Vagina (tissue), 2 donors: ENCODE measurements around the gene RMDN2. TPM values are rescaled to one million over a fixed set of nuclear protein-coding genes. Genes with fewer than 3 reads are reported as not detected.
"Not testable (repeated sequence)": the region's sequence is repeated elsewhere in the genome, so short reads cannot be mapped to it uniquely, and the experiment has no call there.

Experiments
- DNase-seq, 2 donors: peaks; one replicate each; pipeline ENCODE4 v3.0.0-alpha.2; 2017; ENCODE audit errors: extremely low spot score in 2 of 2
- H3K27ac ChIP-seq: fragments of 200-600 bp; sonication (generic); one replicate; pipeline ENCODE4 v1.5.1; 2019
- H3K27me3 ChIP-seq: fragments of 200-600 bp; sonication (generic); one replicate; pipeline ENCODE4 v1.5.1; 2019
- H3K36me3 ChIP-seq, 2 donors: fragments of 200-600 bp; sonication (generic); one replicate each; pipeline ENCODE4 v1.5.1; 2017 to 2019
- H3K4me1 ChIP-seq: fragments of 200-600 bp; sonication (generic); one replicate; pipeline ENCODE4 v1.5.1; 2019
- H3K4me3 ChIP-seq, 2 donors: fragments of 200-600 bp; sonication (generic); 1 replicate in 1 of 2; 2 replicates in 1 of 2; pipeline ENCODE4 v1.5.1; 2016 to 2019
- H3K9me3 ChIP-seq: fragments of 200-600 bp; sonication (generic); one replicate; pipeline ENCODE4 v1.5.1; 2019
- CTCF ChIP-seq, 3 experiments: fragments of 450-650 bp in 2 of 3; fragments of 200-600 bp in 1 of 3; sonication (generic) in 1 of 3; IDR thresholded peaks; one replicate each; pipeline ENCODE4 v1.5.1; 2017 to 2019; ENCODE audit warnings: antibody characterized with exemption in 3 of 3, mild to moderate bottlenecking in 2 of 3, moderate library complexity in 2 of 3
- POLR2A ChIP-seq, 2 donors: fragments of 450-650 bp; IDR thresholded peaks; one replicate each; pipeline ENCODE4 v1.6.1; 2017; ENCODE audit warnings: antibody characterized with exemption in 2 of 2, mild to moderate bottlenecking in 2 of 2, moderate library complexity in 2 of 2
- POLR2AphosphoS5 ChIP-seq, 2 donors: sonication (generic); formaldehyde crosslinking; IDR thresholded peaks; one replicate each; pipeline ENCODE4 v1.9.0; 2017; ENCODE audit warnings: antibody characterized with exemption in 2 of 2, mild to moderate bottlenecking in 2 of 2, low read depth in 1 of 2; ENCODE audit not compliant: insufficient read depth in 1 of 2
- intact Hi-C: fragments of 100-400 bp; cut with DNase I; formaldehyde crosslinking; loops from one replicate; pipeline ENCODE4 v1.15.1; 2023
- total RNA-seq: library from RNA; depleted of rRNA; stranded (reverse); fragments of >200 nt; gene quantifications from one replicate; pipeline ENCODE4 v1.2.3, GENCODE V29; 2016

Gene RMDN2
- total RNA-seq, 1 donor from 2014 or later: 5.9 TPM

GRCh38 chr2:37934591-37935513 is 9.8 kb downstream of the RMDN2 start:
- H3K4me3 ChIP-seq: no peak overlapping the region
- H3K27me3 ChIP-seq: no peaks in the 10 kb centered on the region
- H3K4me1 ChIP-seq: peaks cover 13% of the 10 kb centered on the region
- H3K27ac ChIP-seq: no peak overlapping the region
- TF ChIP-seq POLR2A (IDR thresholded peaks at IDR 0.05): no peak
- TF ChIP-seq CTCF (IDR thresholded peaks at IDR 0.05): no peak
- TF ChIP-seq POLR2AphosphoS5 (IDR thresholded peaks at IDR 0.05; ENCODE audit: insufficient read depth in 1 of 2, low read depth in 1 of 2): no peak
- intact Hi-C loops: no loop called here
- no peak for DNase-seq
- H3K36me3 ChIP-seq: no peaks in the 10 kb centered on the region
- H3K9me3 ChIP-seq: no peaks in the 10 kb centered on the region

- H3K4me3 ChIP-seq, H3K36me3 ChIP-seq, DNase-seq, intact Hi-C loops, H3K27me3 ChIP-seq, H3K27ac ChIP-seq, H3K9me3 ChIP-seq: not testable (repeated sequence)
- H3K4me1 ChIP-seq: peaks cover 13% of the 10 kb centered on the region
Measured at GRCh38 chr2:37937568-37937967, 12.5 kb downstream of the RMDN2 start.

GRCh38 chr2:37941267-37941666 is 16.2 kb downstream of the RMDN2 start:
- DNase-seq, H3K4me3 ChIP-seq, H3K4me1 ChIP-seq, intact Hi-C loops, H3K9me3 ChIP-seq, H3K36me3 ChIP-seq, H3K27me3 ChIP-seq, H3K27ac ChIP-seq: not testable (repeated sequence)

- TF ChIP-seq CTCF (IDR thresholded peaks at IDR 0.05) (no peak), POLR2AphosphoS5 (IDR thresholded peaks at IDR 0.05; ENCODE audit: insufficient read depth in 1 of 2, low read depth in 1 of 2) (no peak), POLR2A (IDR thresholded peaks at IDR 0.05) (no peak)
- no peaks in the 10 kb centered on the region for H3K27me3 ChIP-seq
- intact Hi-C loops: no loop called here
Measured at GRCh38 chr2:37944268-37944667, 19.2 kb downstream of the RMDN2 start.

GRCh38 chr2:37947306-37947705 is 22.2 kb downstream of the RMDN2 start:
- Histone ChIP-seq H3K27me3 (no peaks in the 10 kb centered on the region), H3K4me1 (no peaks in the 10 kb centered on the region), H3K27ac (no peak overlapping the region), H3K9me3 (no peaks in the 10 kb centered on the region), H3K4me3 (no peak overlapping the region), H3K36me3 (no peaks in the 10 kb centered on the region)
- DNase-seq: no peak
- TF ChIP-seq POLR2AphosphoS5 (IDR thresholded peaks at IDR 0.05; ENCODE audit: insufficient read depth in 1 of 2, low read depth in 1 of 2): no peak
- TF ChIP-seq POLR2A (IDR thresholded peaks at IDR 0.05): no peak
- TF ChIP-seq CTCF (IDR thresholded peaks at IDR 0.05): no peak
- intact Hi-C loops: no loop called here

More at GRCh38 chr2:37944268-37944667, 19.2 kb downstream of the RMDN2 start:
- Histone ChIP-seq H3K4me3 (no peak overlapping the region), H3K9me3 (no peaks in the 10 kb centered on the region), H3K36me3 (no peaks in the 10 kb centered on the region), H3K4me1 (no peaks in the 10 kb centered on the region), H3K27ac (no peak overlapping the region)
- DNase-seq: no peak

- H3K4me1 ChIP-seq, DNase-seq, intact Hi-C loops, H3K27ac ChIP-seq, H3K9me3 ChIP-seq, H3K27me3 ChIP-seq, H3K4me3 ChIP-seq, H3K36me3 ChIP-seq: not testable (repeated sequence)
Measured at GRCh38 chr2:37962018-37962739, 37.1 kb downstream of the RMDN2 start.

- H3K4me3 ChIP-seq, H3K27me3 ChIP-seq, DNase-seq, H3K27ac ChIP-seq, H3K4me1 ChIP-seq, H3K9me3 ChIP-seq, H3K36me3 ChIP-seq, intact Hi-C loops: not testable (repeated sequence)
Measured at GRCh38 chr2:37962740-37963121, 37.6 kb downstream of the RMDN2 start.

- H3K9me3 ChIP-seq, H3K27ac ChIP-seq, H3K36me3 ChIP-seq, DNase-seq, H3K4me3 ChIP-seq, H3K27me3 ChIP-seq, intact Hi-C loops, H3K4me1 ChIP-seq: not testable (repeated sequence)
Measured at GRCh38 chr2:37963901-37964300, 38.8 kb downstream of the RMDN2 start.
